SU-DHL-6 (cell line): Measurements from ENCODE around the gene NDUFC2.

Experiments
- H2AFZ ChIP-seq: fragments of 200-600 bp; sonication (generic); 2 replicates; pipeline ENCODE4 v1.6.1; 2014; ENCODE audit warnings: low read depth, mild to moderate bottlenecking, moderate library complexity, mixed read lengths, antibody characterized with exemption, low read length; ENCODE audit not compliant: severe bottlenecking
- H3F3A ChIP-seq: fragments of 200-600 bp; shearing (Covaris generic); 2 replicates; pipeline ENCODE4 v1.6.0; 2016; ENCODE audit warnings: antibody characterized with exemption, mild to moderate bottlenecking; ENCODE audit not compliant: insufficient read depth
- H3K27ac ChIP-seq: fragments of 200-600 bp; sonication (generic); 2 replicates; pipeline ENCODE4 v1.5.1; 2016; ENCODE audit warnings: low read depth, mild to moderate bottlenecking, low read length, moderate library complexity, mixed read lengths
- H3K27me3 ChIP-seq: fragments of 200-600 bp; sonication (generic), shearing (Covaris generic); 2 replicates; pipeline ENCODE4 v1.6.0; 2014; ENCODE audit warnings: mild to moderate bottlenecking, low read length
- H3K36me3 ChIP-seq: fragments of 200-600 bp; sonication (generic); 2 replicates; pipeline ENCODE4 v1.6.1; 2014; ENCODE audit warnings: mild to moderate bottlenecking, low read length, mixed read lengths
- H3K4me2 ChIP-seq: fragments of 300-600, 200-600 bp; shearing (Covaris generic), sonication (generic); 2 replicates; pipeline ENCODE4 v1.6.0; 2014; ENCODE audit warnings: low read length, low read depth, mild to moderate bottlenecking; ENCODE audit not compliant: poor library complexity, severe bottlenecking
- H3K4me3 ChIP-seq: fragments of 200-600 bp; sonication (generic); 2 replicates; pipeline ENCODE4 v1.5.1; 2014; ENCODE audit warnings: antibody characterized with exemption, low read length, mild to moderate bottlenecking, mixed read lengths; ENCODE audit not compliant: insufficient read depth, poor library complexity, severe bottlenecking
- H3K79me2 ChIP-seq: fragments of 200-600 bp; sonication (generic); 2 replicates; pipeline ENCODE4 v1.6.1; 2014; ENCODE audit warnings: mild to moderate bottlenecking, low read length, moderate library complexity; ENCODE audit not compliant: insufficient read depth
- H3K9ac ChIP-seq: fragments of 200-600 bp; sonication (generic); 2 replicates; pipeline ENCODE4 v1.7.0; 2014; ENCODE audit warnings: mild to moderate bottlenecking, low read length
- H3K9me2 ChIP-seq: fragments of 200-600 bp; sonication (generic); replicated peaks from 2 replicates; pipeline ENCODE4 v1.6.1; 2014; ENCODE audit warnings: low read length; ENCODE audit not compliant: insufficient read depth
- H3K9me3 ChIP-seq: fragments of 200-600 bp; sonication (generic); 2 replicates; pipeline ENCODE4 v1.6.1; 2014; ENCODE audit warnings: low read length, mixed read lengths; ENCODE audit not compliant: insufficient read depth
- H4K20me1 ChIP-seq: fragments of 200-600 bp; sonication (generic); 2 replicates; pipeline ENCODE4 v1.6.1; 2014; ENCODE audit warnings: low read depth, mild to moderate bottlenecking, antibody characterized with exemption, low read length, moderate library complexity, mixed read lengths
- EZH2phosphoT487 ChIP-seq: fragments of 200-600 bp; sonication (generic), shearing (Covaris generic); conservative IDR thresholded peaks from 2 replicates; pipeline ENCODE4 v1.6.1; 2018; ENCODE audit warnings: mild to moderate bottlenecking, antibody characterized with exemption, low read length, moderate library complexity, mixed read lengths
- TF ChIP-seq, protein P1 (sequence below): fragments of 200-600 bp; sonication (generic); IDR thresholded peaks from one replicate; pipeline ENCODE4 v1.5.1; 2017; ENCODE audit warnings: antibody characterized with exemption, mild to moderate bottlenecking, low read length, moderate library complexity; ENCODE audit not compliant: insufficient read depth, poor library complexity, severe bottlenecking

NDUFC2 gene

DNA sequence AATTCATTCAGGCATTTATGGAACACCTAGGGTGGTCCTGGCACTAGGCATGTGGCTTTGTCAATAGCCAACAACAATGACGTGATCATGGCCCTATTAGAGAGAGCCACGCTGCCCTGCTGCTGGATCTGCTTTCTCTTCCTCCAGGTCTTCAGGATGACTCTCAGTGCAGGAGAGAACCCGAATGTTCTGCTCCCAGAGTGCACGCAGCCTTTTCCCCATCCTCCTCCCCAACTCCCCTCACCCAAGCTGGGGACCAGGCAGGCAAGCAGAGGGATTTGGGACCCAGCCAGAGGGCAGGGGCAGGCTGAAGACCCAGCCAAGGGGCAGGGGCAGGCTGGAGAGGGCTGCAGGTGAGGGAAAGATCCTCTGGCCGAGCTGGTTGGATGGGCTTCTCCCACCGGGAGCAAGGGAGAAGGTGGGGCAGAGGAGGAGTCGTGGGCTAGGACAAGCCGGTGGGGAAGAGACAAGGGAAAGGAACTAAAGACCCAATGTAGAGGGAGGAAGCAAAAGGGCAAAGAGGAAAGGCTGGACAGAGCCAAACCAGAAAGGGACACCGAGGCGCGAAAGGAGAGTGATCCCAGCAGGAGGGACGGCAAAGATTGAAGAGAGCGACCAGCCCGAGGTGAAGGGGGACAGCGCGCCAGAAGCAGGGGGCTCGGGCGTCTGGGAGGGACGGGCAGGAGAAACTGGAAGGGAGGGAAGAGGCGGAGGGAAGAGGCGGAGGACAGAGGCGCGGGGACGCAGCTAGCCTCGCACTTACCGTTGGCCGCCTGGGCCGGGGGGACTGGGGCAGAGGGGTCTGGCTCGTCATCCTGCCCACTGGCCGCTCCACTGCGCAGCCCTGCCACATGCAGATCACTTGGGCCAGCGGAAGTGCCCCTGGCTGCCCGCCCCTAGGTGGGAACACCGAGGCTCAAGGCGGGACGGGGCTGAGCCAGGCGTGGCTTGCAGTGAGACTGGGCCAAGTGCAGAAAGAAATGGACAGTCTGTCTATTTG lies 57.0 kb downstream of the NDUFC2 start, which contains the start of gene KCTD14:
TSS of gene KCTD14 (minus strand) at position 880 of the 1,000 bp plus-strand sequence. CDS start at position 853, 27 bp downstream.
- Histone ChIP-seq H3K4me2 (no peak within 1 kb of the TSS), H3K79me2 (no peaks in the 10 kb centered on the region), H3K36me3 (no peaks in the 10 kb centered on the region), H3K27me3 (no peaks in the 10 kb centered on the region), H4K20me1 (no peaks in the 10 kb centered on the region), H3F3A (no peaks in the 10 kb centered on the region), H2AFZ (no peak within 1 kb of the TSS), H3K4me3 (no peak within 1 kb of the TSS), H3K27ac (no peak within 1 kb of the TSS), H3K9ac (no peak within 1 kb of the TSS), H3K9me2 (no peaks in the 10 kb centered on the region), H3K9me3 (no peaks in the 10 kb centered on the region)
- TF ChIP-seq, protein P1, sequence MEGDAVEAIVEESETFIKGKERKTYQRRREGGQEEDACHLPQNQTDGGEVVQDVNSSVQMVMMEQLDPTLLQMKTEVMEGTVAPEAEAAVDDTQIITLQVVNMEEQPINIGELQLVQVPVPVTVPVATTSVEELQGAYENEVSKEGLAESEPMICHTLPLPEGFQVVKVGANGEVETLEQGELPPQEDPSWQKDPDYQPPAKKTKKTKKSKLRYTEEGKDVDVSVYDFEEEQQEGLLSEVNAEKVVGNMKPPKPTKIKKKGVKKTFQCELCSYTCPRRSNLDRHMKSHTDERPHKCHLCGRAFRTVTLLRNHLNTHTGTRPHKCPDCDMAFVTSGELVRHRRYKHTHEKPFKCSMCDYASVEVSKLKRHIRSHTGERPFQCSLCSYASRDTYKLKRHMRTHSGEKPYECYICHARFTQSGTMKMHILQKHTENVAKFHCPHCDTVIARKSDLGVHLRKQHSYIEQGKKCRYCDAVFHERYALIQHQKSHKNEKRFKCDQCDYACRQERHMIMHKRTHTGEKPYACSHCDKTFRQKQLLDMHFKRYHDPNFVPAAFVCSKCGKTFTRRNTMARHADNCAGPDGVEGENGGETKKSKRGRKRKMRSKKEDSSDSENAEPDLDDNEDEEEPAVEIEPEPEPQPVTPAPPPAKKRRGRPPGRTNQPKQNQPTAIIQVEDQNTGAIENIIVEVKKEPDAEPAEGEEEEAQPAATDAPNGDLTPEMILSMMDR: no peak
- TF ChIP-seq EZH2phosphoT487: no peak

DNA sequence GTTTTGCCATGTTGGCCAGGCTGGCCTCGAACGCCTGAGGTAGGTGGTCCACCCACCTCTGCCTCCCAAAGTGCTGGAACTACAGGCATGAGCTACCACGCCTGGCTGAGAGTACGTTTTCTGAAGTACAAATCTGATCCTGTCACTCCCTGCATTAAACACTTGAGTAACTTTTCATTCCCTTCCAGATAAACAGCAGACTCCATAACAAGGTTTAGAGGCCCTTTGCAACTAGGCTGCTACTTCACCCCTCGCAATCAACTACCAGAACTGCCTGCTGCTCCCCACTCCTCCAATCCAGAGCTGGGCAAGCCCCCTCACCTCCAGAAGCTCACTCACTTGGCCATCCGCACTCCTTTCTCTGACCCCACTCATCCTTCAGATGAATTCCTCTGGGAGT lies 58.1 kb downstream of the NDUFC2 start:
- H3K4me3 ChIP-seq: no peak overlapping the region
- TF ChIP-seq, protein P1: no peak
- no peak for TF ChIP-seq EZH2phosphoT487
- H3K27me3 ChIP-seq: no peaks in the 10 kb centered on the region
- no peaks in the 10 kb centered on the region for H3K36me3 ChIP-seq
- no peaks in the 10 kb centered on the region for H3K9me3 ChIP-seq
- H4K20me1 ChIP-seq: no peaks in the 10 kb centered on the region
- H3K27ac ChIP-seq: no peak overlapping the region
- H3K9me2 ChIP-seq: no peaks in the 10 kb centered on the region
- H2AFZ ChIP-seq: no peak overlapping the region
- no peak overlapping the region for H3K9ac ChIP-seq
- H3K79me2 ChIP-seq: no peaks in the 10 kb centered on the region
- H3F3A ChIP-seq: no peaks in the 10 kb centered on the region
- no peak overlapping the region for H3K4me2 ChIP-seq

DNA sequence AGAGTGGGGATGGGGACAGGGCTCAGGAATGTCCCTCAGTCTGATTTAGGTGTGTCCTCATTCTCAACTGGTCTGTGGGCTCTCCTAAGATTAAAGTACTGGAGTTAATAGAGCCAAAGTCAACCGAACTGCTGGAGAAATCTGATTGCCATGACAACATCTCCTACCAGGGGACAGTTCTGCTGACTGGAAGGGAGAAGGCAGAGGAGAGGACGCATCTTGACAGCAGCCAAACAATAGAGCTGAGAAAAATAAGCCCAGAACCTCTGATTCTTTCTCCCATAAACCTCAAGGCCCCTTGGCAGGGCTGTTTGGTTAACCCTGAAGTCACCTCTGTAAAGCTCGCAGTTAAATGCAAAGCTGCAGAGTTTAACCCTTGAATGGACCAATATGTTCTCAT lies 59.4 kb downstream of the NDUFC2 start:
- Histone ChIP-seq H3K9me2 (no peaks in the 10 kb centered on the region), H3F3A (no peaks in the 10 kb centered on the region), H3K27ac (no peak overlapping the region), H3K27me3 (no peaks in the 10 kb centered on the region), H3K79me2 (no peaks in the 10 kb centered on the region), H3K9ac (no peak overlapping the region), H3K4me2 (no peak overlapping the region), H3K9me3 (no peaks in the 10 kb centered on the region), H2AFZ (no peak overlapping the region), H3K4me3 (no peak overlapping the region), H3K36me3 (no peaks in the 10 kb centered on the region), H4K20me1 (no peaks in the 10 kb centered on the region)
- TF ChIP-seq, protein P1: no peak
- no peak for TF ChIP-seq EZH2phosphoT487
